Measurements from ENCODE around the gene ATG5. TPM values are rescaled to one million over a fixed set of nuclear protein-coding genes. Genes with fewer than 3 reads are reported as not detected.

ATG5 gene
- total RNA-seq, 2 experiments from 2014 or later = 18.8 to 31.1 TPM

GRCh38 chr6:106316375-106316766 is 9.2 kb downstream of the ATG5 start:
- Histone ChIP-seq H3K4me1 (ENCODE audit: insufficient read depth, low read length, poor library complexity, severe bottlenecking) (peaks cover 5% of the 10 kb centered on the region), H3K9me2 (ENCODE audit: insufficient read depth, low read length) (no peaks in the 10 kb centered on the region), H2AFZ (ENCODE audit: low read length) (no peak overlapping the region), H3K36me3 (ENCODE audit: insufficient read depth, low read length) (peaks cover 41% of the 10 kb centered on the region), H3K79me2 (ENCODE audit: insufficient read depth, low read depth, low read length) (peaks cover 47% of the 10 kb centered on the region), H3K9me3 (ENCODE audit: low read length) (no peaks in the 10 kb centered on the region), H3K4me3 (ENCODE audit: low read depth, low read length, poor library complexity, severe bottlenecking) (no peak overlapping the region), H4K20me1 (ENCODE audit: insufficient read depth, low read length) (peaks cover 18% of the 10 kb centered on the region; the same call in 1 of the 2 replicates), H3K27ac (ENCODE audit: low read depth, low read length, poor library complexity, severe bottlenecking) (no peak overlapping the region), H3K4me2 (ENCODE audit: low read length) (no peak overlapping the region)
- DNase-seq (ENCODE audit: low spot score) = no peak
- BruUV-seq (replicated peaks) = no TSS peak
- TF ChIP-seq CTCF (conservative IDR thresholded peaks at IDR 0.05; ENCODE audit: low read length) (no peak), EZH2phosphoT487 (IDR thresholded peaks at IDR 0.05; ENCODE audit: borderline replicate concordance, low read depth, low read length) (no peak)
- ChIA-PET POLR2A (interaction anchor here (1.2 kb wide), 1 partner anchor 36 kb away, joined by 3 read pairs; no protein-coding TSS in a partner anchor), CTCF (ENCODE audit: unreplicated experiment) (no interaction called here)
- intact Hi-C loops (cut with micrococcal nuclease; ENCODE audit: unreplicated experiment) = no loop called here

GRCh38 chr6:106315765-106316374 is 9.7 kb downstream of the ATG5 start:
- TF ChIP-seq CTCF (conservative IDR thresholded peaks at IDR 0.05; ENCODE audit: low read length) (no peak), EZH2phosphoT487 (IDR thresholded peaks at IDR 0.05; ENCODE audit: borderline replicate concordance, low read depth, low read length) (no peak)
- Histone ChIP-seq H3K36me3 (ENCODE audit: insufficient read depth, low read length) (peaks cover 46% of the 10 kb centered on the region), H3K4me3 (ENCODE audit: low read depth, low read length, poor library complexity, severe bottlenecking) (no peak overlapping the region), H3K79me2 (ENCODE audit: insufficient read depth, low read depth, low read length) (peaks cover 44% of the 10 kb centered on the region), H3K9me2 (ENCODE audit: insufficient read depth, low read length) (no peaks in the 10 kb centered on the region), H3K4me2 (ENCODE audit: low read length) (no peak overlapping the region), H2AFZ (ENCODE audit: low read length) (no peak overlapping the region), H3K9me3 (ENCODE audit: low read length) (no peaks in the 10 kb centered on the region), H3K27ac (ENCODE audit: low read depth, low read length, poor library complexity, severe bottlenecking) (no peak overlapping the region), H3K4me1 (ENCODE audit: insufficient read depth, low read length, poor library complexity, severe bottlenecking) (peaks cover 5% of the 10 kb centered on the region), H4K20me1 (ENCODE audit: insufficient read depth, low read length) (peaks cover 18% of the 10 kb centered on the region; the same call in 1 of the 2 replicates)
- ChIA-PET POLR2A (interaction anchor here (1.2 kb wide), 1 partner anchor 36 kb away, joined by 3 read pairs; no protein-coding TSS in a partner anchor), CTCF (ENCODE audit: unreplicated experiment) (no interaction called here)
- intact Hi-C loops (cut with micrococcal nuclease; ENCODE audit: unreplicated experiment) = no loop called here
- no TSS peak for BruUV-seq (replicated peaks)
- DNase-seq (ENCODE audit: low spot score) = no peak

GRCh38 chr6:106309766-106310373 is 15.7 kb downstream of the ATG5 start:
- BruUV-seq (replicated peaks) = no TSS peak
- H3K27ac ChIP-seq (ENCODE audit: low read depth, low read length, poor library complexity, severe bottlenecking) = no peak overlapping the region
- no peak overlapping the region for H3K4me2 ChIP-seq (ENCODE audit: low read length)
- ChIA-PET CTCF (ENCODE audit: unreplicated experiment) (no interaction called here), POLR2A (interaction anchor here (0.6 to 1.0 kb wide), 2 partner anchors 31 to 221 kb away, joined by 3 read pairs; no protein-coding TSS in a partner anchor)
- H3K4me1 ChIP-seq (ENCODE audit: insufficient read depth, low read length, poor library complexity, severe bottlenecking) = peaks cover 5% of the 10 kb centered on the region
- H3K9me2 ChIP-seq (ENCODE audit: insufficient read depth, low read length) = no peaks in the 10 kb centered on the region
- peaks cover 18% of the 10 kb centered on the region; the same call in 1 of the 2 replicates for H3K79me2 ChIP-seq (ENCODE audit: insufficient read depth, low read depth, low read length)
- intact Hi-C loops (cut with micrococcal nuclease; ENCODE audit: unreplicated experiment) = loop anchor here (10.0 kb wide), 1 partner anchor 575 kb away; no protein-coding TSS in a partner anchor
- H2AFZ ChIP-seq (ENCODE audit: low read length) = no peak overlapping the region
- H4K20me1 ChIP-seq (ENCODE audit: insufficient read depth, low read length) = no peaks in the 10 kb centered on the region
- TF ChIP-seq CTCF (conservative IDR thresholded peaks at IDR 0.05; ENCODE audit: low read length) = no peak
- no peak for TF ChIP-seq EZH2phosphoT487 (IDR thresholded peaks at IDR 0.05; ENCODE audit: borderline replicate concordance, low read depth, low read length)
- no peak for DNase-seq (ENCODE audit: low spot score)
- peaks cover 67% of the 10 kb centered on the region for H3K36me3 ChIP-seq (ENCODE audit: insufficient read depth, low read length)
- H3K9me3 ChIP-seq (ENCODE audit: low read length) = no peaks in the 10 kb centered on the region
- H3K4me3 ChIP-seq (ENCODE audit: low read depth, low read length, poor library complexity, severe bottlenecking) = no peak overlapping the region
